Neural progenitor cell (in vitro differentiated cells): ENCODE measurements around the gene DPP7. TPM values are rescaled to one million over a fixed set of nuclear protein-coding genes. Genes with fewer than 3 reads are reported as not detected.
A peak's percentile ranks its signal among the peaks of the same experiment; 100 is the strongest.

Source experiments
- DNase-seq: peaks from one replicate; pipeline ENCODE4 v3.0.0-alpha.2; 2016; ENCODE audit warnings: low spot score
- H2AFZ ChIP-seq: fragments of 200-600 bp; sonication (generic); replicated peaks from 2 replicates; pipeline ENCODE4 v1.6.1; 2016; ENCODE audit warnings: antibody characterized with exemption
- H3F3A ChIP-seq: fragments of 200-600 bp; sonication (generic); 2 replicates; pipeline ENCODE4 v1.6.1; 2016; ENCODE audit warnings: antibody characterized with exemption, low read depth
- H3K27ac ChIP-seq: fragments of 200-600 bp; sonication (generic); 2 replicates; pipeline ENCODE4 v1.5.1; 2016; ENCODE audit warnings: mild to moderate bottlenecking
- H3K27me3 ChIP-seq: fragments of 200-600 bp; sonication (generic); 2 replicates; pipeline ENCODE4 v1.6.1; 2016; ENCODE audit warnings: mild to moderate bottlenecking, moderate library complexity
- H3K36me3 ChIP-seq: fragments of 200-600 bp; sonication (generic); 2 replicates; pipeline ENCODE4 v1.5.1; 2016
- H3K4me1 ChIP-seq: fragments of 200-600 bp; sonication (generic); 2 replicates; pipeline ENCODE4 v1.6.1; 2016; ENCODE audit warnings: mixed run types
- H3K4me2 ChIP-seq: fragments of 200-600 bp; sonication (generic); 2 replicates; pipeline ENCODE4 v1.6.1; 2016
- H3K4me3 ChIP-seq: fragments of 200-600 bp; sonication (generic); 2 replicates; pipeline ENCODE4 v1.5.1; 2016
- H3K79me2 ChIP-seq: fragments of 200-600 bp; sonication (generic); 2 replicates; pipeline ENCODE4 v1.6.1; 2016; ENCODE audit warnings: low read depth
- H3K9ac ChIP-seq: fragments of 200-600 bp; sonication (generic); 2 replicates; pipeline ENCODE4 v1.6.1; 2016
- H3K9me3 ChIP-seq: fragments of 200-600 bp; sonication (generic); 2 replicates; pipeline ENCODE4 v1.5.1; 2016; ENCODE audit warnings: low read depth
- H4K20me1 ChIP-seq: fragments of 200-600 bp; sonication (generic); 2 replicates; pipeline ENCODE4 v1.6.1; 2016; ENCODE audit warnings: low read depth
- H3K27ac Mint-ChIP-seq: 3 replicates; pipeline ENCODE4 v1.8.0; 2021; ENCODE audit warnings: mixed read lengths
- H3K27me3 Mint-ChIP-seq: 2 replicates; pipeline ENCODE4 v1.8.0; 2022; ENCODE audit warnings: low read depth, mild to moderate bottlenecking, inconsistent platforms, moderate library complexity, mixed read lengths; ENCODE audit not compliant: insufficient read depth
- H3K36me3 Mint-ChIP-seq: 3 replicates; pipeline ENCODE4 v1.8.0; 2021; ENCODE audit warnings: mixed read lengths
- H3K4me1 Mint-ChIP-seq: 3 replicates; pipeline ENCODE4 v1.8.0; 2021; ENCODE audit warnings: mixed read lengths
- H3K4me3 Mint-ChIP-seq: 3 replicates; pipeline ENCODE4 v1.8.0; 2021; ENCODE audit warnings: mild to moderate bottlenecking, moderate library complexity, mixed read lengths
- H3K9me3 Mint-ChIP-seq: 3 replicates; pipeline ENCODE4 v1.8.0; 2020; ENCODE audit warnings: mixed read lengths
- EZH2 ChIP-seq: fragments of 200-600 bp; sonication (generic); IDR thresholded peaks from 2 replicates; pipeline ENCODE4 v1.6.1; 2017; ENCODE audit warnings: antibody characterized with exemption, mild to moderate bottlenecking, moderate library complexity
- EZH2phosphoT487 ChIP-seq: fragments of 200-600 bp; sonication (generic); IDR thresholded peaks from 2 replicates; pipeline ENCODE4 v1.6.1; 2017; ENCODE audit warnings: antibody characterized with exemption
- total RNA-seq: library from RNA; depleted of rRNA; stranded (reverse); fragments of >200 nt; gene quantifications from 2 replicates; pipeline ENCODE4 v1.2.3, GENCODE V29; 2015; ENCODE audit warnings: low replicate concordance
- TF ChIP-seq, protein P1 (sequence below): fragments of 200-600 bp; sonication (generic); IDR thresholded peaks from 2 replicates; pipeline ENCODE4 v1.5.1; 2017; ENCODE audit warnings: antibody characterized with exemption, mild to moderate bottlenecking

DPP7 gene
- total RNA-seq, 1 donor from 2014 or later, result 2.6 TPM

DNA sequence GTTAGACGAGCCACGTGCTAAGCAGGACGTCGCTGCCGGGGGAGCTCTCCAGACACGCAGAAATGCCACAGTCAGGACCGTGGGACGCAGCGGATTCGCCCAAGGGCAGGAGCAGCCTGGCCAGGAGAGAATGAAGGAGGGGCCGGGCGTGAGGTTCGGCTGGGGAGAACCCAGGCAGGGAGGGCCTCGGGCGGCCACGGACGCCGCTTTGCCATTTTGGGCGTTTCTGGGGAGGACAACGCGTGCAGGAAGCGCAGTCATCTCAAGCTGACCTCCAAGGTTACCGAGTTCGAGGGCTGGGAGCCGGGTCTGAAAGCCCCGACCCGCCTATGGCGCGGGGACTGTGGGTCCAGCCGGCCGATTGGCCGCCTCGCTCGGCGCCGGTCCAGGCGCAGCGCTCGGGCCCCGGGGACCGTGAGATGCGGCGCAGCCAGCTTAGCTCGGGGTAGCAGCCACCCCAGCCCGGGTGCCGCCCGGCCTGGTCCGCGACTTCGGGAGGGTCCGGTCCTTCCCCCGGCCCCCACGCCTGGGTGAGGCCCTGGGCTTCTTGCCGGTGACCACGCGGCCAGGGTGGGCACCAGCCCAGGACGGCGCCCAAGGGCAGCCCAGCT lies 28.5 kb downstream of the DPP7 start:
- Histone ChIP-seq H3K9me3 (no peaks in the 10 kb centered on the region), H3K27me3 (peaks cover 41% of the 10 kb centered on the region), H2AFZ (no peak overlapping the region), H3K36me3 (no peaks in the 10 kb centered on the region), H3K27ac (no peak overlapping the region), H3K79me2 (peaks cover 9% of the 10 kb centered on the region), H4K20me1 (no peaks in the 10 kb centered on the region), H3K4me2 (peak overlapping the region; percentile 97), H3K4me3 (peak overlapping the region; percentile 75), H3K4me1 (peaks cover 14% of the 10 kb centered on the region), H3K9ac (no peak overlapping the region), H3F3A (peaks cover 18% of the 10 kb centered on the region)
- peak overlapping the region; percentile 90 for H3K4me3 Mint-ChIP-seq
- TF ChIP-seq EZH2 (peak; percentile 73), EZH2phosphoT487 (peak; percentile 53)
- TF ChIP-seq, protein P1, sequence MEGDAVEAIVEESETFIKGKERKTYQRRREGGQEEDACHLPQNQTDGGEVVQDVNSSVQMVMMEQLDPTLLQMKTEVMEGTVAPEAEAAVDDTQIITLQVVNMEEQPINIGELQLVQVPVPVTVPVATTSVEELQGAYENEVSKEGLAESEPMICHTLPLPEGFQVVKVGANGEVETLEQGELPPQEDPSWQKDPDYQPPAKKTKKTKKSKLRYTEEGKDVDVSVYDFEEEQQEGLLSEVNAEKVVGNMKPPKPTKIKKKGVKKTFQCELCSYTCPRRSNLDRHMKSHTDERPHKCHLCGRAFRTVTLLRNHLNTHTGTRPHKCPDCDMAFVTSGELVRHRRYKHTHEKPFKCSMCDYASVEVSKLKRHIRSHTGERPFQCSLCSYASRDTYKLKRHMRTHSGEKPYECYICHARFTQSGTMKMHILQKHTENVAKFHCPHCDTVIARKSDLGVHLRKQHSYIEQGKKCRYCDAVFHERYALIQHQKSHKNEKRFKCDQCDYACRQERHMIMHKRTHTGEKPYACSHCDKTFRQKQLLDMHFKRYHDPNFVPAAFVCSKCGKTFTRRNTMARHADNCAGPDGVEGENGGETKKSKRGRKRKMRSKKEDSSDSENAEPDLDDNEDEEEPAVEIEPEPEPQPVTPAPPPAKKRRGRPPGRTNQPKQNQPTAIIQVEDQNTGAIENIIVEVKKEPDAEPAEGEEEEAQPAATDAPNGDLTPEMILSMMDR, result no peak
- H3K9me3 Mint-ChIP-seq, result no peaks in the 10 kb centered on the region
- H3K4me1 Mint-ChIP-seq, result peaks cover 29% of the 10 kb centered on the region
- peaks cover 20% of the 10 kb centered on the region for H3K27me3 Mint-ChIP-seq
- peaks cover 5% of the 10 kb centered on the region for H3K36me3 Mint-ChIP-seq
- H3K27ac Mint-ChIP-seq, result no peak overlapping the region
- peak; percentile 53 for DNase-seq

DNA sequence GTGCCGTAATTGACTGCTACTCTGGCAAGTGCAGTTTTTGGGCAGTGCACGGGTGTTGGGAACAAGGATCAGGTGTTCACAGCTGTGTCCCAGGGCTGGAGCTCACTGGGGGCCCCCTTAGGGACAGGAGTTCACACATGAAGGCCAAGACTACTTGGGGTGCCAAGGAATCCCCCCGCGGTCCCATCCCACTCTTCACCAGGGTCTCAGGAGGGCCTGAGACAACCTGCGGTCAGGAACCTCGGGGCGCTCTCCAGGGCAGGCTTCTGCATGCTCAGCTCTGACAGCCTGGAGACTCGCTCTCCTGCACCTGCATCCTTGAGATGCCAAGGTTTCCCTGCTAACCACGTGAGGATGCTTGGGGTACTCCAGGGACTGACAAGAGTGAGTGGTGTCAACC lies 30.0 kb downstream of the DPP7 start:
- DNase-seq, result no peak
- Histone ChIP-seq H3K4me1 (peaks cover 14% of the 10 kb centered on the region), H3K4me3 (no peak overlapping the region), H3K36me3 (no peaks in the 10 kb centered on the region), H3K27ac (no peak overlapping the region), H3F3A (peaks cover 19% of the 10 kb centered on the region), H3K4me2 (no peak overlapping the region), H3K27me3 (peaks cover 56% of the 10 kb centered on the region), H3K79me2 (peaks cover 9% of the 10 kb centered on the region), H4K20me1 (no peaks in the 10 kb centered on the region), H3K9me3 (no peaks in the 10 kb centered on the region), H2AFZ (no peak overlapping the region), H3K9ac (no peak overlapping the region)
- H3K4me1 Mint-ChIP-seq, result peaks cover 32% of the 10 kb centered on the region
- TF ChIP-seq EZH2phosphoT487 (no peak), EZH2 (no peak)
- TF ChIP-seq, protein P1, result no peak
- peaks cover 4% of the 10 kb centered on the region for H3K36me3 Mint-ChIP-seq
- no peak overlapping the region for H3K27ac Mint-ChIP-seq
- H3K4me3 Mint-ChIP-seq, result no peak overlapping the region
- H3K9me3 Mint-ChIP-seq, result no peaks in the 10 kb centered on the region
- peaks cover 25% of the 10 kb centered on the region for H3K27me3 Mint-ChIP-seq

DNA sequence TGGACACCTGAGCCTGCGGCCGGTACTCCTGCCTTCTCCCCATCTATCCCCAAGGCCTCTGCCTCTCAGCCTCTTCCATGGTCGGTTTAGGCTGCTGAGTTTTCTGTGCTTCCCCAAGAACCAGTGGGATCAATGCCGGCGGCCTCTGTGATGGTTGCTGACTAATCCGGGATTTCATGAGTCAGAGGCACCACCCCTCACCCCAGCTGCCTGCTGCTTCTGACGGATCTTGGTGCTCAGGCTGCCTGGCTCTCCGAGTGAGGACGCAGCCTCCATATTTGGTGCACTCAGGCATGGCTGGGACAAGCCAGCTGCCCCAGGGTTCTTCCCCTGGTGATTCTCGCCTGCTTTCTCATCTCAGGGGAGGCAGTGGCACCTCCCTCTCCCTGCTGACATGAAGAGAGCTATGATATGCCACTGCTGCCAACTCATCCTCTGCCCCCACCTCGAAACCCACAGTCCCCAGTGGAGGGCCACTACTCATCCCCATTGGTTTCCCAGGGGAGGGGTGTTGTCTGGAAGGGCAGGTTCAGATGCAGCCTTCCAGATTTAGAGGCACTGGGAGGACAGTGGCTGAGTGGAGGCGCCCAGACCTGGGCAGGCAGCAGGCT lies 31.0 kb downstream of the DPP7 start:
- peaks cover 32% of the 10 kb centered on the region for H3K4me1 Mint-ChIP-seq
- Histone ChIP-seq H3K79me2 (peaks cover 9% of the 10 kb centered on the region), H2AFZ (no peak overlapping the region), H3K27ac (no peak overlapping the region), H3K27me3 (peaks cover 66% of the 10 kb centered on the region), H3K9me3 (no peaks in the 10 kb centered on the region), H3K9ac (no peak overlapping the region), H3F3A (peaks cover 29% of the 10 kb centered on the region), H3K4me3 (no peak overlapping the region), H4K20me1 (peaks cover 9% of the 10 kb centered on the region), H3K36me3 (no peaks in the 10 kb centered on the region), H3K4me2 (no peak overlapping the region), H3K4me1 (peaks cover 17% of the 10 kb centered on the region)
- H3K27ac Mint-ChIP-seq, result no peak overlapping the region
- peaks cover 31% of the 10 kb centered on the region for H3K27me3 Mint-ChIP-seq
- no peak overlapping the region for H3K4me3 Mint-ChIP-seq
- no peaks in the 10 kb centered on the region for H3K36me3 Mint-ChIP-seq
- no peaks in the 10 kb centered on the region for H3K9me3 Mint-ChIP-seq
- no peak for TF ChIP-seq EZH2
- TF ChIP-seq, protein P1, result no peak
- no peak for TF ChIP-seq EZH2phosphoT487
- peak; percentile 75 for DNase-seq
